Measurements from ENCODE around the gene SDK1.

The SDK1 gene

GRCh38 chr7:3950249-3950648 is 649.2 kb downstream of the SDK1 start:
- Histone ChIP-seq H3K9me3 (ENCODE audit: severe bottlenecking) (no peaks in the 10 kb centered on the region), H3K36me3 (no peaks in the 10 kb centered on the region; the same call in 1 of the 2 replicates), H3K27ac (no peak overlapping the region)

DNA sequence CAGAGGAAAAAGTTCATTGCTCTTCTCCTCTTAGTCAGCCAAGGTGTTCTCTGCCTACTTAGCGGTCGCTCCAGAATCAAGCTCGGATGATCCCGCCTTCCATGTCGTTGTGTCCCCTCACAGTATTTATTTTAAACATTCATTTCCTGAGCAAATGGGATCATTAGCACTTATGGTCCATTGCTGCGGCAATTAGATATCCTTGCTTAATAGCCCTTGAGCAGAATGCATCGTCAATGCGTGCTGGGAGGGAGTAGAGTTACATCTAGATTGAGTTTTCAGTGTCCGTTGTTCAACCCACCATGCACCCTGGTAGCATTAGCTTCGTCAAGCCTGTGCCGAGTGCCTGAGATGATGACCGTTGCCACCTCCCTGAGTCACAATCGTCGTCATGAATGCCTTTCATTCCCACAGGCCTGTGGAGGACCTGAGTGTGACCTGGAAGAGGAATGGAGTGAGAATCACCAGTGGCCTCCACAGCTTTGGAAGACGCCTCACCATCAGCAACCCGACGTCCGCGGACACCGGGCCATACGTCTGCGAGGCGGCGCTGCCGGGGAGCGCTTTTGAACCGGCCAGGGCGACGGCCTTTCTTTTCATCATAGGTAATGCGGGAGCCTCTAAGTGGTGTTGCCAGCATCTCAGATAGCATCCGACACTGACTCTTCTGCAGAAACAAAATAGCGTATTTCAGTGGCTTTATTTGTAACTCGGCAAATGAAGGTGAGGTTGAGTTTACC is 650.4 kb downstream of the SDK1 start:
- no peaks in the 10 kb centered on the region; the same call in 1 of the 2 replicates for H3K36me3 ChIP-seq
- DNase-seq, result no peak
- TF ChIP-seq, protein P1, sequence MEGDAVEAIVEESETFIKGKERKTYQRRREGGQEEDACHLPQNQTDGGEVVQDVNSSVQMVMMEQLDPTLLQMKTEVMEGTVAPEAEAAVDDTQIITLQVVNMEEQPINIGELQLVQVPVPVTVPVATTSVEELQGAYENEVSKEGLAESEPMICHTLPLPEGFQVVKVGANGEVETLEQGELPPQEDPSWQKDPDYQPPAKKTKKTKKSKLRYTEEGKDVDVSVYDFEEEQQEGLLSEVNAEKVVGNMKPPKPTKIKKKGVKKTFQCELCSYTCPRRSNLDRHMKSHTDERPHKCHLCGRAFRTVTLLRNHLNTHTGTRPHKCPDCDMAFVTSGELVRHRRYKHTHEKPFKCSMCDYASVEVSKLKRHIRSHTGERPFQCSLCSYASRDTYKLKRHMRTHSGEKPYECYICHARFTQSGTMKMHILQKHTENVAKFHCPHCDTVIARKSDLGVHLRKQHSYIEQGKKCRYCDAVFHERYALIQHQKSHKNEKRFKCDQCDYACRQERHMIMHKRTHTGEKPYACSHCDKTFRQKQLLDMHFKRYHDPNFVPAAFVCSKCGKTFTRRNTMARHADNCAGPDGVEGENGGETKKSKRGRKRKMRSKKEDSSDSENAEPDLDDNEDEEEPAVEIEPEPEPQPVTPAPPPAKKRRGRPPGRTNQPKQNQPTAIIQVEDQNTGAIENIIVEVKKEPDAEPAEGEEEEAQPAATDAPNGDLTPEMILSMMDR (IDR thresholded peaks at IDR 0.05; ENCODE audit: low read depth, low read length), result no peak
- no peaks in the 10 kb centered on the region for H3K27me3 ChIP-seq (ENCODE audit: insufficient read depth, low read depth, severe bottlenecking)
- H3K9me3 ChIP-seq (ENCODE audit: severe bottlenecking), result no peaks in the 10 kb centered on the region
- H3K4me3 ChIP-seq (ENCODE audit: low read depth, low read length), result no peak overlapping the region
- no peak overlapping the region for H3K27ac ChIP-seq

More at GRCh38 chr7:3950249-3950648, 649.2 kb downstream of the SDK1 start:
- no peak overlapping the region for H3K4me3 ChIP-seq (ENCODE audit: low read depth, low read length)
- no peak for DNase-seq
- TF ChIP-seq, protein P1 (IDR thresholded peaks at IDR 0.05; ENCODE audit: low read depth, low read length), result no peak
- no peaks in the 10 kb centered on the region for H3K27me3 ChIP-seq (ENCODE audit: insufficient read depth, low read depth, severe bottlenecking)

DNA sequence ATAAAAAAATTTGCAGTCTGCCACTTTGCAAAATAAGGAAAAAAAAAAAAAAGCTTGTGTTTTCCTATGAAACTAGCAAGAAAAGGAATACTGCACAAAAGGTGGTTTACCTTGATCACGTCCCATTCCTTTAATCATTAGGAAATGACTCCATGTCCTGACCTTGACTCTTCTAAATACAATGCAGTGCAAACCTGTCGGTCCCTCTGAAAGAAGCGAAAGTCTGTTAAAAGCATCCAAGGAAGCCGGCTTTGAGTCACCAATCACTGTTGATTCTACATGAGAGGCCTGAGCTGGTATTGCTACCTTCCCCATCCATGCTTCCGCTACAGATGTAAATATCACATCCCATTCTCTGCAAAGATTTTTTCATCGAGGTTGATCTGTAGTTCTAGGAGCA is 652.1 kb downstream of the SDK1 start:
- no peak overlapping the region for H3K4me3 ChIP-seq (ENCODE audit: low read depth, low read length)
- H3K9me3 ChIP-seq (ENCODE audit: severe bottlenecking), result no peaks in the 10 kb centered on the region
- H3K27me3 ChIP-seq (ENCODE audit: insufficient read depth, low read depth, severe bottlenecking), result no peaks in the 10 kb centered on the region
- no peak overlapping the region for H3K27ac ChIP-seq
- TF ChIP-seq, protein P1 (IDR thresholded peaks at IDR 0.05; ENCODE audit: low read depth, low read length), result no peak
- no peak for DNase-seq
- no peaks in the 10 kb centered on the region; the same call in 1 of the 2 replicates for H3K36me3 ChIP-seq

DNA sequence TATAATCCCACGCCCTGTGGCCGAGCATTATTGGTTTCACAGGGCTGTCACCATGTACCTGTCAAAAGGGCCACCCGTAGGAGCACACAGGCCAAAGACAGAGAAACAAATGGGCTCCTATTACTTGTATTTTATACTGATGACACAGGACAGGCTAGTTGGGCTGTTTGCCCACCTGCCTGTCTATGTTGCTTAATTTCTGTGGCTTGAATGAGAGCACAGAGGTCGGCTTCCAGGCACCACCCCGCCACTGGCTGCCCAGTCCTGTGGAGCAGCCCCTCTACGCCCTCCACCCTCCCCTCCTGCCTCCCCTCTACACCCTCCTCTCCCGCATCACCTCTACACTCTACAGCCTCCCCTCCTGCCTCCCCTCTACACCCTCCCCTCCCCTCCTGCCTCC is 652.9 kb downstream of the SDK1 start:
- DNase-seq, result no peak
- H3K36me3 ChIP-seq, result no peaks in the 10 kb centered on the region; the same call in 1 of the 2 replicates
- H3K27me3 ChIP-seq (ENCODE audit: insufficient read depth, low read depth, severe bottlenecking), result no peaks in the 10 kb centered on the region
- TF ChIP-seq, protein P1 (IDR thresholded peaks at IDR 0.05; ENCODE audit: low read depth, low read length), result no peak
- H3K9me3 ChIP-seq (ENCODE audit: severe bottlenecking), result no peaks in the 10 kb centered on the region
- H3K4me3 ChIP-seq (ENCODE audit: low read depth, low read length), result no peak overlapping the region
- H3K27ac ChIP-seq, result no peak overlapping the region

DNA sequence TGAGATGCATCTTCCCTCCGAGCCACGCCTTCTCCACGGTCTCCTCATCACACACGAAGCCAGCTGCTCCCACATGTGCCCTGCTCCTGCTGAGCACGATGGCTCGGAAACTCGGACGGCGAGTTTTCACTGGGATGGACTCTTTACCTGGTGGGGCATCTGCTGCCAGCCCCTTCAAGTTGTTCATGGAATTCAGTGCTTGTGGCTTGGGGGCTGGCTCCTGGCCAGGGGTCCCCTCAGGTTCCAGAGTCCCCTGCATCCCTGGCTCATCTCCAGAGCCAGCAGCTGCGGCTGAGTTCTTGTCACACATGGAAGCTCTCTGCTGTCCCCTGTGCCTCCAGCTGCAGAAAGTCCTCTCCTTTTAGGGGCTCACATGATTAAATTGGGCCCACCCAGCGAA is 654.0 kb downstream of the SDK1 start:
- Histone ChIP-seq H3K9me3 (ENCODE audit: severe bottlenecking) (no peaks in the 10 kb centered on the region), H3K4me3 (ENCODE audit: low read depth, low read length) (no peak overlapping the region), H3K27me3 (ENCODE audit: insufficient read depth, low read depth, severe bottlenecking) (no peaks in the 10 kb centered on the region), H3K27ac (no peak overlapping the region), H3K36me3 (no peaks in the 10 kb centered on the region; the same call in 1 of the 2 replicates)
- DNase-seq, result no peak
- TF ChIP-seq, protein P1 (IDR thresholded peaks at IDR 0.05; ENCODE audit: low read depth, low read length), result no peak
